HG03045 (cell line): Measurements from ENCODE around the gene EIF2AK2.
"Not testable (repeated sequence)": the region's sequence is repeated elsewhere in the genome, so short reads cannot be mapped to it uniquely, and the experiment has no call there.

ENCODE experiments used
- ATAC-seq: cut with Tn5 transposase; IDR thresholded peaks from one replicate; pipeline ENCODE4 v1.9.1; 2021; ENCODE audit warnings: mild to moderate bottlenecking, moderate library complexity; ENCODE audit not compliant: unreplicated experiment

Gene EIF2AK2

DNA sequence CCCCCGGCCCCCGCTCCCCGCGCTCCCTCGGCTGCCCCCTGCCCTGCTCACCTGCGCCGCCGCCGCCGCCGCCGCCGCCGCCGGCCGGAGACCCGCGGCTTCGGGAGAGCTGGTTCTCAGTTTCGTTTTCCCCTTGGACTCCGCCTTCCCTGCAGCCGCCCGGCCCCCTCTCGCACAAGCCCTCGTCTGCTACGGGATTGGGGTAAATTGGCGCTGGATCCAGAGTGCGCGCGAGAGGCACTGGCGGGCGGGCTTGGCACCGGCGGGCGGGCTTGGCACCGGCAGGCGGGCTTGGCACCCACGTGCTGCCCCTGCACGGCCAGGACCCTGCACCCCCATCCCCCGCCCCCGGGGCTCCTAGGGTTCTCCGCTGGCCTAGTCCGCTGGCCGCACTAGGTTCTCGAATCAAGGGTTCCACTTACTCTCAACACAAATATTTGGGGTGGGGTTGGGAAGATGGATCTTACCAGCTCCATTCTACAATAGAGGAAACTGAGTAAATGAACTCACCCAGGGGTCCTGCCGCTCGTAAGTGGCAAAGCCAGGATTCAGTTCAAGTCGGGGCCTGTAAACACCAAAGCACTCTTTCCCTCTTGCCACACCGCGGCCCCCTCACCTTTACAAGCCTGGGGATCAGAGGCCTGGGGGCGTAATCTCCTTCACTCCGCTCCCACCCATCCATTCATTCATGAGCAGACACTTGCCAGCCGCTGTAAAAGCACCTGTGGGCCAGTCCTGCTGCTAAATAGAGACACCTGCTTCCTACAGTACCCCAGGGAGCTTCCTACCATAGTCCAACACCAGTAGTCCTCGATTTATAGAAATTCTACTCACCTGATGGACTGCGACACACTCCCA is at the start of gene EIF2AK2:
Gene EIF2AK2, minus strand, starts transcription at position 124 of the 858 bp plus-strand sequence. CDS start 9,174 bp downstream, outside the sequence.
- ATAC-seq, result peak; percentile 90

- no peak for ATAC-seq
Measured at GRCh38 chr2:37205689-37206341, 49.0 kb upstream of the EIF2AK2 start.

DNA sequence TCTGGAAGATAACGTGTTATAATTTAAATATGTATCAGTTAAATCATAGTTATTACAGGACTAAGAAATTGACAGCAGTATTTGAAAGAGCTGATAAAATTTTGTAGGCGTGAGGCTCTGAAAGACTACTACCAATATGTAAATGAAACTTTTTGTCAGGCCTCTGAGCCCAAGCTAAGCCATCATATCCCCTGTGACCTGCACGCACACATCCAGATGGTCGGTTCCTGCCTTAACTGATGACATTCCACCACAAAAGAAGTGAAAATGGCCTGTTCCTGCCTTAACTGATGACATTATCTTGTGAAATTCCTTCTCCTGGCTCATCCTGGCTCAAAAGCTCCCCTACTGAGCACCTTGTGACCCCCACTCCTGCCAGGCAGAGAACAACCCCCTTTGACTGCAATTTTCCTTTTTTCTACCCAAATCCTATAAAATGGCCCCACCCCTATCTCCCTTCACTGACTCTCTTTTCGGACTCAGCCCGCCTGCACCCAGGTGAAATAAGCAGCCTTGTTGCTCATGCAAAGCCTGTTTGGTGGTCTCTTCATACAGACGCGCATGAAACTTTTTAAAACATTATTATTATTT is 48.4 kb upstream of the EIF2AK2 start:
- ATAC-seq, result not testable (repeated sequence)

DNA sequence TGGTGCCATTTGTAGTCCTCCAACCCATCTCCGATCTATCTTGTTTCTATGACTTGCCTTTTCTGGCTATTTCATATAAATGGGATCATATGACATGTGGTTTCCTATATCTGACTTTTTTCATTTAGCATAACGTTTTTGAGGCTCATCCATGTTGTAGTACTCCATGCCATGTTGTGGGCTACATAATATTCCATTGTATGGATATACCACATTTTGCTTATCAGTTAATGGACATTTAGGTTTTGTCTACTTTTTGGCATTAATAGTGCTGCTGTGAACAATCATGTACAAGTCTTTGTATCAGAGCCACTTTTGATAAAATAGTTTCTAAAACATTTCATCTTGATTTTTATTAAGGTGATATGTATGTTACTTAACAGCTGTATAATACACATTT is 46.9 kb upstream of the EIF2AK2 start:
- no peak for ATAC-seq

GRCh38 chr2:37201766-37202165 is 45.0 kb upstream of the EIF2AK2 start:
- ATAC-seq, result no peak

- no peak for ATAC-seq
Measured at GRCh38 chr2:37201208-37201607, 44.4 kb upstream of the EIF2AK2 start.

- ATAC-seq, result no peak
Measured at GRCh38 chr2:37198681-37199065, 41.9 kb upstream of the EIF2AK2 start.

- ATAC-seq, result peak; percentile 76
Measured at GRCh38 chr2:37196320-37197195, 39.8 kb upstream of the EIF2AK2 start, which contains the start of gene CEBPZOS. Gene CEBPZOS, plus strand, starts transcription at chr2:37196496. Its CDS starts 3,209 bp downstream, at chr2:37199705.

DNA sequence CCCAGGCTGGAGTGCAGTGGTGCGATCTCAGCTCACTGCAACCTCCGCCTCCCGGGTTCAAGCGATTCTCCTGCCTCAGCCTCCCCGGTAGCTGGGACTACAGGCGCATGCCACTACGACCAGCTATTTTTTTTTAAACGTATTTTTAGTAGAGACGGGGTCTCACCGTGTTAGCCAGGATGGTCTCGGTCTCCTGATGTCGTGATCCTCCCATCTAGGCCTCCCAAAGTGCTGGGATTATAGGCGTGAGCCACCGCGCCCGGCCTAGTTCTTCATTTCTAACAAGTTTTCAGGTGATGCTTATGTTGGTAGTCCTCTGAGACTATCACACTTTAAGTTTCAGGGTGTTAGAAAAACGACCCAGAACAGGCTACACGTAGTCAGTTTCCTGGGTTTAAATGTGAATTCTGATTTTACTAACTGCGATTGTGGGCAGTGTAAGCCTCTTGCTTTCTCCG is 39.1 kb upstream of the EIF2AK2 start:
- ATAC-seq, result not testable (repeated sequence)

DNA sequence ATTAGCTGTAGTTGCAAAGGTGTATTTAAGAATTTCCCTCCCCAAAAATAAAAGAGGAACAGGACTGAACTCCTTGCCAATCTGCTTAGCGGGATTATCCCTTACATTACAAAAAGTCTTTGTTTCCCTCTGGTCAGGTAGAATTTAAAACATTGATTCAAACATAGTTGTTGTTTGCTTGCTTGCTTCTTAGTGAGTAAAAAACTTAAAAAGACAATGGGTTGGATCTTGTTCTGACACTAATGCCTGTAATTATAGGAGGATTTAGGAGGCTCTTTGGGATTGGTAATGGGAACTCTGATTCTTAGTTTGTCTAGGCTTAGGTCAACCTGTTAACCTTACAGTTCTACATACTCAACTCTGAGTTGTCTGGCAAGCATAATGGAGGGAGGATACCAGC is 35.8 kb upstream of the EIF2AK2 start:
- ATAC-seq, result no peak

GRCh38 chr2:37191747-37192146 is 35.0 kb upstream of the EIF2AK2 start:
- no peak for ATAC-seq

DNA sequence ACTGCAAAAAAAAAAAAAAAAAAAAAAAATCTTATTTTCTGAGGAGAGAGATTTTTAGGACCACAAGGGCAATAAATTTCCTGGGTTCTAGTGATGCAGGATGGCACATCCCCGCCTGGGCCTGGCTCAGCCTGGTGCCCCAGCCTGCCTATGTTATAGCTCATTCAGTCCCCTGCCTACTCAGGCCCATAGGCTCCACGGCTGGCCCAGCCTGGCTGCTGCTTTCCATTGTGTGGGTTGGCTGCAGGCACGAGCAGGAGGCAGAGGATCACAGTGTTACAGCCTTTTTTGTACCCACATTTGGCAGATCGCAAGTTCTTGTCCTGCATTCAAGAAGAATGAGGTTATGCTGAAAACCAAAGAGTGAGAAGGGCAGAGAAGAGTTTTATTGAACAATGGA is 34.5 kb upstream of the EIF2AK2 start:
- no peak for ATAC-seq

GRCh38 chr2:37190290-37190689 is 33.5 kb upstream of the EIF2AK2 start:
- no peak for ATAC-seq

GRCh38 chr2:37189452-37190153 is 32.8 kb upstream of the EIF2AK2 start:
- ATAC-seq, result no peak

DNA sequence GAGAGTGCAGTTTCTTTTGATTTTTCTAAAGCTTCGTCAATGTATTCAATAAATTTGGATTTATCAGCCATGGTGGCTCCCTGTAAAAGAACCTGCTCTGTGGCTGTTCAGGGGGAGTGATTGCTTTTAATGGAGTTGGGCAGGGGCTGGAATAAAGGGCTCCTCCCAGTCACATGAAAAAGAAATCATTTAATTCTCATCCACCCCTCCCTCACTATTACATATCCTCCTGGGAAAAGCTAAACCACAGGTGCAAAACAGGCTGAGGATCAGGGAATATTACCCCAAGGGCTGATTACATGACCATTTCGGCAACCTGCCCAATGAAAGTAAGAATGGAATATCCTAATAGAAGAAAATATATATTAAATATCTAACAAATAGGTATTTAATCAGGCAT is 31.8 kb upstream of the EIF2AK2 start, which contains the start of gene SULT6B1:
Gene SULT6B1, minus strand, starts transcription at position 101 of the 400 bp plus-strand sequence. Its CDS starts 30 bp downstream, at position 71.
- no peak for ATAC-seq

DNA sequence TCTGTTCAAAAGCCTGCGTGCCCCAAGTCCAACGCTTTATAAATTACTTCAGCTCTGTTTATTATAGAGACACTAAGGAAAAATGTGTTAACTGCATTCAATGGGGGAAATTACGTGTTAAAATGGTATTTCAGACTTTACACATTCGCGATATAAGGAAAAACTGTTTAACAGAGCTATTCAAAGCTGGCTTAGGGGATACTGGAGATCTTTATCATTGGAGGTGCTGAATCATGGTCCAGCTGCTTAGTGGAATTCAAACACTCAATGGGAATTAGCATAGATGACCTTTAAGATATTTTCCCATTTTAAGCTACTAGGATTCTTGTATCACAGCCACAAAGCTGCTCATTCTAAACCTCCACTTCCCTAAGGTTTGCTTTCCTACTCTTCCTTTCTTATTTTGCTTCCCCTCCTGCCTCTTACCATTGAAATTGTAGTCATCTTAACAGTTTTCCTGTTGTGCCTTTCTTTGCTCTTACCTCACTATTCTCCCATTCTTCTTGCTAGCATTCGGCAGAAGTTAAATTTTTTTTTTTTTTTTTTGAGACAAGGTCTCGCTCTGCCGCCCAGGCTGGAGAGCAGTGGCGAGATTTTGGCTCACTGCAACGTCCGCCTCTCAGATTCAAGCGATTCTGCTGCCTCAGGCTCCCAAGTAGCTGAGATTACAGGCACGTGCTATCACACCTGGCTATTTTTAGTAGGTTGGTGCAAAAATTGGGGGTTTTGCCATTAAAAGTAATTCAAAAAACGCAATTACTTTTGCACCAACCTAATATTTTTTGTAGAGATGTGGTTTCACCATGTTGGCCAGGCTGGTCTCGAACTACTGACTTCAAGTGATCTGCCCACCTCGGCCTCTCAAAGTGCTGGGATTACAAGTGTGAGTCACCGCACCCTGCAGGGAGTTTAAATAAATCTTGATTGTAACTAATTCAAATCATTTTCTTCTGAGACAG is 25.2 kb upstream of the EIF2AK2 start:
- ATAC-seq, result no peak

DNA sequence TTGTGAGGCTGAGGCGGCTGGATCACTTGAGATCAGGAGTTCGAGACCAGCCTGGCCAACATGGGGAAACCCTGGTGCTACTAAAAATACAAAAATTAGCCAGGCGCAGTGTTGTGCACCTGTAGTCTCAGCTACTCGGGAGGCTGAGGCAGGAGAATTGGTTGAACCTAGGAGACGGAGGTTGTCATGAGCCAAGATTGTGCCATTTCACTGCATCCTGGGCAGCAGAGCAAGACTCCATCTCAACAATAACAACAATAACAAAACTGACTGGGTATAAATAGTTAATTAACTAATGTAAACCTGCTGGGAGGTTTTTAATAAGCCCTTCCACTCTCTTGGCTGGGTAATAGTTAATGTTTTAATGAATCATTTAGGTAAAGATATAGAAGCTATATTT is 23.9 kb upstream of the EIF2AK2 start:
- ATAC-seq, result no peak

DNA sequence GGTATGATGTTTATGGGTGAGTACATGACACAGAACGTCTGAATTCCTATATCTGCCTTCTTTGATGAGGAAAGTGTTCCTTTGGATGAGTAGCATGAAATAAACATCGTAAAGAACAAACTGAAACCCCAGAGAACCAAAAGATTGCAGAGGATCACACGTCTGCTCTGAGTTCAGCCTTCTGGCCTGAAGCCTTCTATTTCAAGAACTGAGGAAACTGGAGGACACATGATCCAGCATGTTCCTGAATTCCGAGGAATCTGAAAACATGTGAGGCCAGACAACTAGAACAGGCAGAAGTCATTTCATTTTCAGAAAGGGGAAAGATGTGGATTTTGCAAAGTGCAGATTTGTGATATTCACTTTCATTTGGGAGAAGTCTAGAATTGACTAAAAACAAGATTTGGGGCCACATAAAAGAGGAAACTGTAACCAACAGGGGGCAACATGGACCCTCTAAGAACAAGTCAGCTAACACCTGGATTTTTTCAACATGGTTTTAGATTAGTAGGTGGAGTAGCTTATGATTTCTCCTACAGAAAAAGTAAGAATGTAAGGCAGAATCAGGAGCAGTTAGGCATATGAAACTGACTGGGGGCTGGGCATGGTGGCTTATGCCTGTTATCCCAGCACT is 23.3 kb upstream of the EIF2AK2 start:
- no peak for ATAC-seq
